HG03565 (cell line): ENCODE data around the gene FAM3B.
"Not testable (repeated sequence)": the region's sequence is repeated elsewhere in the genome, so short reads cannot be mapped to it uniquely, and the experiment has no call there.

Experiments used
- ATAC-seq: cut with Tn5 transposase; IDR thresholded peaks from one replicate; pipeline ENCODE4 v1.9.1; 2021; ENCODE audit warnings: mild to moderate bottlenecking, moderate library complexity; ENCODE audit not compliant: unreplicated experiment

The FAM3B gene

GRCh38 chr21:41349126-41349525, 32.5 kb downstream of the FAM3B start:
- no peak for ATAC-seq

GRCh38 chr21:41349619-41350390, 33.2 kb downstream of the FAM3B start:
- no peak for ATAC-seq

- no peak for ATAC-seq
These were observed 34.0 kb downstream of the FAM3B start for GRCh38 chr21:41350436-41351155.

- ATAC-seq, result no peak
These were observed 40.9 kb downstream of the FAM3B start for GRCh38 chr21:41357546-41357945.

- no peak for ATAC-seq
These were observed 41.9 kb downstream of the FAM3B start for GRCh38 chr21:41358193-41359166.

GRCh38 chr21:41359286-41359685, 42.7 kb downstream of the FAM3B start:
- ATAC-seq, result no peak

- ATAC-seq, result not testable (repeated sequence)
These were observed 43.1 kb downstream of the FAM3B start for GRCh38 chr21:41359754-41360071.

GRCh38 chr21:41360072-41360821, 43.6 kb downstream of the FAM3B start:
- no peak for ATAC-seq

- ATAC-seq, result no peak
These were observed 44.6 kb downstream of the FAM3B start for GRCh38 chr21:41361053-41361785.

GRCh38 chr21:41361786-41362604, 45.4 kb downstream of the FAM3B start, which contains the start of gene MX2:
TSS of gene MX2 (plus strand) at chr21:41362027. CDS start at chr21:41376907, 14,880 bp downstream.
- peak; percentile 59 for ATAC-seq

GRCh38 chr21:41362605-41363369, 46.2 kb downstream of the FAM3B start:
- ATAC-seq, result no peak

- ATAC-seq, result no peak
These were observed 47.0 kb downstream of the FAM3B start for GRCh38 chr21:41363370-41364270.

- no peak for ATAC-seq
These were observed 47.7 kb downstream of the FAM3B start for GRCh38 chr21:41364308-41364707.

- ATAC-seq, result no peak
These were observed 48.9 kb downstream of the FAM3B start for GRCh38 chr21:41365377-41366107.

- no peak for ATAC-seq
These were observed 50.0 kb downstream of the FAM3B start for GRCh38 chr21:41366522-41367151.
